Nephron (organoid): Measurements from ENCODE around the gene CCL24.
"Not testable (repeated sequence)": the region's sequence is repeated elsewhere in the genome, so short reads cannot be mapped to it uniquely, and the experiment has no call there.

Source experiments
- H3K27ac Mint-ChIP-seq, 3 experiments: 2 replicates each; pipeline ENCODE4 v1.8.0; 2020; ENCODE audit warnings: mixed read lengths in 3 of 3, mild to moderate bottlenecking in 2 of 3, moderate library complexity in 1 of 3
- H3K27me3 Mint-ChIP-seq: 2 replicates; pipeline ENCODE4 v1.8.0; 2021; ENCODE audit warnings: low read depth, mild to moderate bottlenecking, moderate library complexity, mixed read lengths
- H3K36me3 Mint-ChIP-seq: 2 replicates; pipeline ENCODE4 v1.8.0; 2020; ENCODE audit warnings: low read depth, mixed read lengths
- H3K4me1 Mint-ChIP-seq: 2 replicates; pipeline ENCODE4 v1.8.0; 2020; ENCODE audit warnings: mixed read lengths
- H3K4me3 Mint-ChIP-seq, 3 experiments: 2 replicates each; pipeline ENCODE4 v1.8.0; 2020; ENCODE audit warnings: mild to moderate bottlenecking in 3 of 3, mixed read lengths in 3 of 3, moderate library complexity in 2 of 3
- H3K9me3 Mint-ChIP-seq: 2 replicates; pipeline ENCODE4 v1.8.0; 2020; ENCODE audit warnings: mixed read lengths
- CTCF ChIP-seq, 3 experiments: fragments of 200-600 bp; sonication (generic); IDR thresholded peaks; one replicate each; pipeline ENCODE4 v1.5.0; 2021; ENCODE audit warnings: antibody characterized with exemption in 3 of 3; ENCODE audit not compliant: unreplicated experiment in 3 of 3

Gene CCL24

GRCh38 chr7:75795831-75796285, 17.7 kb downstream of the CCL24 start:
- Mint-ChIP-seq H3K4me3 (no peak overlapping the region), H3K4me1 (no peaks in the 10 kb centered on the region)

DNA sequence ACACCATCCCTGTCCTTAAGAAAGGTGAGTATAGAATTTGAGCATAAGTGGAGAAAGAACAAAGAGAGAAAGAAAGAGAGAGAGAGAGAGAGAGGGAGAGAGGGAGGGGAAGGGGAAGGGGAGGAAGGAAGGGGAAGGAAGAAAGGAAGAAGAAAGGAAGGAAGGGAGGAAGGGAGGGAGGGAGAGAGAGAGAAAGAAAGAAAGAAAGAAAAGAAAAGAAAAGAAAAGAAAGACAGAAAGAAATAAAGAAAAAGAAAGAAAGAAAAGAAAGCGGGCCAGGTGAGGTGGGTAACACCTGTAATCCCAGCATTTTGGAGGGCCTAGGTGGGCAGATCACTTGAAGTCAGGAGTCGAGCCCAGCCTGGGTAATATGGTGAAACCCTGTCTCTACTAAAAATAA, 19.9 kb downstream of the CCL24 start:
- Mint-ChIP-seq H3K36me3 (no peaks in the 10 kb centered on the region), H3K27ac (no peak overlapping the region), H3K9me3 (no peaks in the 10 kb centered on the region), H3K4me3 (no peak overlapping the region), H3K4me1 (peaks cover 7% of the 10 kb centered on the region), H3K27me3 (peaks cover 4% of the 10 kb centered on the region)
- TF ChIP-seq CTCF (IDR thresholded peaks at IDR 0.05; ENCODE audit: unreplicated experiment in 3 of 3): no peak

More at GRCh38 chr7:75795831-75796285, 17.7 kb downstream of the CCL24 start:
- H3K9me3 Mint-ChIP-seq: no peaks in the 10 kb centered on the region
- no peak overlapping the region for H3K27ac Mint-ChIP-seq
- peaks cover 7% of the 10 kb centered on the region for H3K27me3 Mint-ChIP-seq
- no peak for TF ChIP-seq CTCF (IDR thresholded peaks at IDR 0.05; ENCODE audit: unreplicated experiment in 3 of 3)
- H3K36me3 Mint-ChIP-seq: no peaks in the 10 kb centered on the region

GRCh38 chr7:75792567-75792966, 21.0 kb downstream of the CCL24 start:
- H3K27me3 Mint-ChIP-seq, H3K27ac Mint-ChIP-seq, H3K9me3 Mint-ChIP-seq, H3K36me3 Mint-ChIP-seq, H3K4me1 Mint-ChIP-seq, H3K4me3 Mint-ChIP-seq: not testable (repeated sequence)

DNA sequence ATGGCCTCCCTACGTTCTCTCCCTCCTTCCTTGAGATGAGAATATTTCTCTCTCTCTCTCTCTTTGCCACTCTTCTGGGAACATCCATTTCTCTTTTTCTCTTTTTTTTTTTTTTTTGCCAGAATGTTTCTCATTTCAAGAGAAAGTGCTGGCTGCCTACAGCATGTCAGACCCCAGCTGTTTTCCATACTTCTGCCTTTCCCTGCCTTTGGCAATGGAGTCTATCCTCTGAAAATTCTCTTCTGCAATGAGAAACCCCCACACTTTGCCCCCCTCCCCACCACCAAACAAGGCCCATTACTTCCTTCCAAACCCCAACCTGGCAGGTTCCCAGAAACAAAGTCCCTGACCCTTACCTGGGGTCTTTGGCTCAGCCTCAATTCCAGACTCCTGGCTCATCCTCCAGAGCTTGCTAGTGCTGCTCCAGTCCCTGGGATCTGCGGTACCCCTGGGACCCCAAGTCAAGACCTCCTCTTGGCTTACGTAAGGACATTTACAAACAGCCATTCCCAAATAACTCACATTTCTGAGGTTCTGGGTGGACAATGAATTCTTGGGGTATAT, 24.2 kb downstream of the CCL24 start:
- peak overlapping the region; percentile 80 to 87 (median 87) for H3K27ac Mint-ChIP-seq
- TF ChIP-seq CTCF (IDR thresholded peaks at IDR 0.05; ENCODE audit: unreplicated experiment in 3 of 3): no peak
- no peaks in the 10 kb centered on the region for H3K36me3 Mint-ChIP-seq
- H3K4me3 Mint-ChIP-seq: peak overlapping the region in 1 of 3 experiments; percentile 14
- no peaks in the 10 kb centered on the region for H3K9me3 Mint-ChIP-seq
- peaks cover 7% of the 10 kb centered on the region for H3K4me1 Mint-ChIP-seq
- no peaks in the 10 kb centered on the region for H3K27me3 Mint-ChIP-seq

DNA sequence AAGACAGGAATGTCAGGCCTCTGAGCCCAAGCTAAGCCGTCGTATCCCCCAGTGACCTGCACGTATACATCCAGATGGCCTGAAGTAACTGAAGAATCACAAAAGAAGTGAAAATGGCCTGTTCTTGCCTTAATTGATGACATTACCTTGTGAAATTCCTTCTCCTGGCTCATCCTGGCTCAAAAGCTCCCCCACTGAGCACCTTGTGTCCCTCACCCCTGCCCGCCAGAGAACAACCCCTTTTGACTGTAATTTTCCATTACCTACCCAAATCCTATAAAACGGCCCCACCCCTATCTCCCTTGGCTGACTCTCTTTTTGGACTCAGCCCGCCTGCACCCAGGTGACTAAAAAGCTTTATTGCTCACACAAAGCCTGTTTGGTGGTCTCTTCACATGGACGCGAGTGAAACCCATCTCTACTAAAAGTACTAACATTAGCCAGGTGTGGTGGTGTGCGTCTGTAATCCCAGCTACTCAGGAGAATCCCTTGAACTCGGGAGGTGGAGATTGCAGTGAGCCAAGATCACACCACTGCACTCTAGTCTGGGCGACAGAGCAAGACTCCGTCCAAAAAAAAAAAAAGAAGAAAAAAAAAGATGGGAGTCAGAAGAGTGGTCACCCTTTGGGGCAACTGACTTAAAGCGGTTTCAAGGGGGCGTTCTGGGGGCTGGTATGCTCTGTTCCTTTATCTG, 25.3 kb downstream of the CCL24 start:
- not testable (repeated sequence) for H3K9me3 Mint-ChIP-seq, H3K4me1 Mint-ChIP-seq, H3K36me3 Mint-ChIP-seq, H3K27me3 Mint-ChIP-seq, H3K4me3 Mint-ChIP-seq, H3K27ac Mint-ChIP-seq

- H3K4me3 Mint-ChIP-seq, H3K9me3 Mint-ChIP-seq, H3K36me3 Mint-ChIP-seq, H3K4me1 Mint-ChIP-seq, H3K27ac Mint-ChIP-seq: not testable (repeated sequence)
- peaks cover 22% of the 10 kb centered on the region for H3K27me3 Mint-ChIP-seq
Observed at GRCh38 chr7:75783058-75783457, 30.5 kb downstream of the CCL24 start.

- not testable (repeated sequence) for H3K9me3 Mint-ChIP-seq, H3K36me3 Mint-ChIP-seq, H3K4me3 Mint-ChIP-seq, H3K27ac Mint-ChIP-seq, H3K4me1 Mint-ChIP-seq
- peaks cover 22% of the 10 kb centered on the region for H3K27me3 Mint-ChIP-seq
Observed at GRCh38 chr7:75780647-75781273, 32.8 kb downstream of the CCL24 start.

GRCh38 chr7:75779516-75779915, 34.1 kb downstream of the CCL24 start:
- H3K4me3 Mint-ChIP-seq, H3K9me3 Mint-ChIP-seq, H3K4me1 Mint-ChIP-seq, H3K27ac Mint-ChIP-seq, H3K36me3 Mint-ChIP-seq: not testable (repeated sequence)
- H3K27me3 Mint-ChIP-seq: peaks cover 22% of the 10 kb centered on the region

DNA sequence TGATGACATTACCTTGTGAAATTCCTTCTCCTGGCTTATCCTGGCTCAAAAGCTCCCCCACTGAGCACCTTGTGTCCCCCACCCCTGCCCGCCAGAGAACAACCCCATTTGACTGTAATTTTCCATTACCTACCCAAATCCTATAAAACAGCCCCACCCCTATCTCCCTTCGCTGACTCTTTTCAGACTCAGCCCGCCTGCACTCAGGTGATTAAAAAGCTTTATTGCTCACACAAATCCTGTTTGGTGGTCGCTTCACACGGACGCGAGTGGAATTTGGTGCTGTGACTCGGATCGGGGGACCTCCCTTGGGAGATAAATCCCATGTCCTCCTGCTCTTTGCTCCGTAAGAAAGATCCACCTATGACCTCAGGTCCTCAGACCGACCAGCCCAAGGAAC, 34.6 kb downstream of the CCL24 start:
- not testable (repeated sequence) for H3K27ac Mint-ChIP-seq, H3K4me3 Mint-ChIP-seq, H3K4me1 Mint-ChIP-seq, H3K9me3 Mint-ChIP-seq, H3K36me3 Mint-ChIP-seq
- peaks cover 22% of the 10 kb centered on the region for H3K27me3 Mint-ChIP-seq
